GM19239 (cell line): Measurements from ENCODE around the gene PTGES.
"Not testable (repeated sequence)": the region's sequence is repeated elsewhere in the genome, so short reads cannot be mapped to it uniquely, and the experiment has no call there.

Experiments used
- DNase-seq: peaks from one replicate; pipeline ENCODE4 v3.0.0; 2011; ENCODE audit warnings: low spot score; ENCODE audit not compliant: insufficient read length
- FAIRE-seq: peaks from 2 replicates; lab custom pipeline; 2011; peaks lifted over from hg19 to GRCh38; lab: Jason Lieb, UNC

Gene PTGES

GRCh38 chr9:129749052-129749451 is 3.8 kb downstream of the PTGES start:
- FAIRE-seq = not testable (repeated sequence)

DNA sequence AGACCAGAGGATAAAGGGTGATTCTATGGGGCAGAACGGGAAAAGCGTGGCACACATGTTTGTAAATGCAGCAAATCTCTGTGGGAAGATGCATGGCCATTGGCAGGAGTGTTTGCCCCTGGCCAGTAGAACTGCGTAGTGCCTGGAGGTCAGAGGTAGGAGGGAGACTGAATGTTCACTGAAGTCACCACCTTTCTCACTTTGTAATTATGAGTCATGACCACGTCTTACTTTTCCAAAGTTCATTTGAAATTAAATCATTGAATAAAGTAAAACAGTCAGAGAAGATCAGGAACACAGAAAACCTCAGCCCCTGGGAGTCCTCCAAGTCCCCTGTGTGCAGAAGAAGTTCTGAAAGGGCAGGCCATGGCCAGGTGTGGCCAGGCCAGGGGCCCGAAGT is 4.6 kb downstream of the PTGES start:
- DNase-seq = no peak
- no peak for FAIRE-seq

More at GRCh38 chr9:129749052-129749451, 3.8 kb downstream of the PTGES start:
- not testable (repeated sequence) for DNase-seq

GRCh38 chr9:129746092-129746777 is 6.6 kb downstream of the PTGES start:
- FAIRE-seq = no peak
- no peak for DNase-seq

- DNase-seq (no peak), FAIRE-seq (no peak)
Observed at GRCh38 chr9:129745200-129745599, 7.6 kb downstream of the PTGES start.

- DNase-seq = no peak
- FAIRE-seq = no peak
Observed at GRCh38 chr9:129740666-129741464, 12.0 kb downstream of the PTGES start.

DNA sequence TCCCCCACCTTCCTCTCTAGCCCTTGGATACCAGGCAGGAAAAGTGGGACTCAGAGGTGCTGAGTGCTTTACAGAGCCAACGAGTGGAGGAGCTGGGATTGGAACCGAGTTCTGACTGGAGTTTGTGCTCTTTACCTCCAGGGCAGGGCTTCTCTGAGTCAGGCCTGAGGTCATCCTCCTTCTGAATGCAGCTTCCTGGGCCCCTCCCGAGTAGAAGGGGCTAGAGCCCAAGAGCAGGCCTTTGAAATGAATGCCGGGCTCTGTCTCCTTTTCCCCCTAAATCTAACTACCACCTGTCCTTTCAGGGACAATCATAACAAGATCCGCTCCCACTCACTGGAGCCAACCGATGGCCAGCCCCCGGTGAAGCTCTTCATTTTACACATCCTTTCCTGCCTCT is 12.7 kb downstream of the PTGES start:
- no peak for DNase-seq
- FAIRE-seq = no peak

- DNase-seq = no peak
- FAIRE-seq = no peak
Observed at GRCh38 chr9:129739432-129739831, 13.4 kb downstream of the PTGES start.

GRCh38 chr9:129737479-129738274 is 15.2 kb downstream of the PTGES start:
- peak; percentile 28 for FAIRE-seq
- DNase-seq = peak; percentile 87

DNA sequence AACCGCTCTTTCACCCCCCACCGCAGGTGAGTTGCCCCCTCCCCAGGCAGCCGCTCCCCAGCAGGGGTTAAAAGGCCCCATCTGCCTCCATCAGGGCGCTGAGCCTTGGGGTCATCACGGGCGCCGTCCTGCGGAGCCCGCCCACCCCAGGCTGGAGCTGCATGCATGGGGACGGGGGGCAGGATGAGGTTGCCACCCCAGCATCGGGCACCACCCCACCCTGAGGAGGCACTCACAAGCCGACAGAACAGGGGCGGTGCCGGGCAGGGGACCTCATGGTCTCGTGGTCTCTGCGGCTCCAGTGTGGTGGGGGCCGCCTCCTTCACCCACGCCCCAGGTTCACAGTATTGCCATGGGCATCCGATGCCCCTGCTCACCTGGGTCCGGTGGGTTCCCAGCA is 16.5 kb downstream of the PTGES start:
- DNase-seq (no peak), FAIRE-seq (no peak)

GRCh38 chr9:129735546-129735945 is 17.3 kb downstream of the PTGES start:
- no peak for FAIRE-seq
- DNase-seq = no peak

GRCh38 chr9:129733632-129733953 is 19.2 kb downstream of the PTGES start:
- FAIRE-seq = no peak
- DNase-seq = no peak

GRCh38 chr9:129732946-129733631 is 19.8 kb downstream of the PTGES start:
- FAIRE-seq (no peak), DNase-seq (no peak)

DNA sequence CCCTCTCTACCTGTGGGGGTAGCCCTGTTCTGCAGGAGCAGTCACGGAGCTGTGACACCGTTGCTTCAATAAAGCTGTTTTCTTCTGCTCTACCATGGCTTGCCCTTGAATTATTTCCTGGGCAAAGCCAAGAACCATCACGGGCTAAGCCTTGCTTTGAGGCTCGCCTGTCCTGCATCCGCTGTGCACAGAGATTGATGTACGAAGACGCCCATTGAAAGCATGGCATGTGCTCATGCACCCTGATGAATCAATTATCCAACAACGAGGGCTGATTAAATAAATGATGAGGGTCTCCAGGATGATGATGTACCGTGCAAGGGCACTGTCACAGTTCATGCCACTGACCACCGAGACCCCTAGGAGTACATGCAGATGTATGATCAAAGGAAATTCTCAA is 20.7 kb downstream of the PTGES start:
- DNase-seq (no peak), FAIRE-seq (no peak)

- DNase-seq = no peak
- no peak for FAIRE-seq
Observed at GRCh38 chr9:129731477-129732085, 21.3 kb downstream of the PTGES start.

- DNase-seq (no peak), FAIRE-seq (no peak)
Observed at GRCh38 chr9:129728744-129729143, 24.1 kb downstream of the PTGES start.

DNA sequence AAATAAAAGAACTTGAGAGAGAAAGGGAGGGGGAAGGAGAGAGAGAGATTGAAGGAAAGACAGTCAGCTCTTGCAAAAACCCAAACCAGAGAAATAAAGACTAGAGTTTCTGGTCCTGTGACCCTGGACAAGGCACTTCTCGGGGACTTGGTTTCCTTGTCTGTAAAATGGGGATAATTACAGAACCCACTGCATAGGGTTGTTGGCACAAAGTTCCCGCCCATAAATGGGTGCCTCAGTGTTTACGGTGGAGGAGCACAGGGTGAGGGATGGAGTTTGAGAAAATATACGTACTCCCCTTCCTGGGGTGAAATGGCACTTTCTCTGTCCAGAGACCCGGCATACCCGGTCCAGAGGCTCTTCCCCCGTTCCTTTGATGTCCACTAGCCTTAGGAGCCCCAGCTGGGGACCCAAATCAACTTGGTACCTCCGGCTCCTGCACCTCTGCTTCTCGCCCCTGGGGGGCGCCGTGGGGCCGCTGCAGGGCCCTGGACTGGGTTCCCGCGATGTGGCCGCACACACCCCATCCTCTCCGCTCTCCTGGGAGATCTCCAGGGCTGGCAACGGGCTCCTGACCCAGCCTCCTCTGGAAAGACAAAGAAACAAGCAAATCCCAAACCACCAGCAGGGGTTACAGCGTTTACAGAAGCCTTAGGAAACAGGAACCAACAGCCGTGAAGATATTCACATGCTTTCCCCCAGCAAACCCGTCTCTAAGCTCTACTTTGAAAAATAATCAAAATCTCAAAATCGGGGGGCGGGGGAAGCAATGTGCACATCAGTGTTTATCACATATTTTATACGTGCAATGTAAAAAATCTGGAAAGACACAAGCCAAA is 26.3 kb downstream of the PTGES start:
- DNase-seq (peak; percentile 77), FAIRE-seq (no peak)

DNA sequence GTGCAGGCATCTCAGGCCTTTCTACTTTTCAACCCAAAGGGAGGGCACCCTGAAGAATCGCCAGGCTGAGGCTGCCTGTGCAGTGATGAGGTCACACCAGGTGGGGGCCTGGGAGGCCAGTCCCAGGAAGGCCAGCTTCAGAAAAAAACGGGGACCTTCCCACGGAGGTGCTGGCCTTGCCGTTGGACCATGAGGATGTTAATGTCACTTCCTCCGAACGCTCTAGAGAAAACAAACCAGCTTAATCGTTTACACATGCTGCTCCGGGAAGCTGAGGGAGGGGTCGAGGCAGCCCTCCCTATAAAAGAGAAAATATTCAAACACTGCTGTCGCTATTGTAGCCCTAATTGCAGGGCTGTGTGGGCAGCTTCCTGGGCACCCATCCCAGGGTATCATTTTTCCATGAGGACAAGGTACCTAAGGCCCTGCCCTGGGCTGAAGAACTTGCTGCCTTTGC is 27.0 kb downstream of the PTGES start:
- DNase-seq (no peak), FAIRE-seq (no peak)

DNA sequence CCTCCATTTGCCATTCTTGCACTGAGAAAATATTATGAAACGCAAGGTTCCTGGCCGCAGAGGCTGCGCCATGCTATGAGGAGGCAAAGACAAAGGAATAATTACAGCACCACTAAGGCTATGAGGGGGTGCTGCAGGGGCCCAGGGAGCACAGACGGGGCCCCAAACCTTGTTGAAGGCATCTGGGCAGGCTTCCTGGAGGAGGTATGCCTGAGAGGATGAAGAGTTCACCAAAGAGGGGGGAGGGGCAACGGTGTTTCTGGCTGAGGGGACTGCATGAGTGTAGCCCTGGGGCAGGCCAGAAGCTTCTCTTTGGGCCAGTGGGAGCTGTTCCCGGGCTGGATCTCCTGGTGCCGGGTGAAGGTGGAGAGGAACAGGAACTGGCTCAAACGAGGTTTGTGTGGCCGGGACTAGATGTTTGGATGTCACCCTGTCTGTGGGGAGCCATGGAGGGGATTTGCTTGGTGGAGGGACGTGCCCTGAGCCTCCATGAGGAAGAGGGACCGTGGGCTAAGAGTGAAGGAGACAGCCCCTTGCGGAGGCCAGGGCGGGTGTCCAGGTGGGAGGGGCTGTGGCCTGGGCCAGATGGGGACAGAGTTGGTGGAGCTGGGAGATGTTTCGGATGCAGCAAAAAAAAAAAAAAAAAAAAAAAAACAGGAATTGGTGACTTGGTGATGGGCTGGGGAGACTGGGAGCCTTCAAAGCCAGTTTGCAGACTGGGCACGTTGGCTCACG is 28.2 kb downstream of the PTGES start:
- FAIRE-seq = no peak
- no peak for DNase-seq
